Measurements from ENCODE around the gene COQ9.

COQ9 gene

DNA sequence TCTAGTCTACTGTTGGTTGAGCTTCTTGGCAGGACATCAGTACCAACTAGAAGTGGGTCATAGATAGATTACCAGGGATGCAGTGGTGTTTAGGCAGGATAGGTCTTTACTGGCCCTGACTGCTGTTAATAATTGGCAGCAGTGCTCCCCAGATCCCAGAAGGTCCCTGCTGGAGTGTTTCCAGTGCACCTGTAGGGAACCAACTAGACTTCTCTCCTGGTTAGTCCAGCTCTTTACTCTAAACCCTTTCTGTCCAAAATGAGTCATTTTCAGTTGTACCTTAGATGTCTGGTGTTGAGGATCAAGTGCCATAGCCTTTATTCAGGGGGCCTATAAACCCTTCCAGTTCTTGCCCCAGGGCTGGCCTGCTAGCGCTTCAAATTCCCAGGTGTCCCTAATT lies 23.9 kb downstream of the COQ9 start:
- peak overlapping the region in 1 of 2 donors; percentile 14 for H3K9ac ChIP-seq (ENCODE audit: low read depth in 1 of 2, low read length in 2 of 2)
- H3K27ac ChIP-seq (ENCODE audit: low read depth in 2 of 2, low read length in 2 of 2), result peak overlapping the region; percentile 70 to 72
- no peaks in the 10 kb centered on the region for H3K27me3 ChIP-seq (ENCODE audit: control insufficient read depth in 2 of 2, insufficient read depth in 2 of 2, low read length in 2 of 2)
- no peak overlapping the region for H3K4me3 ChIP-seq (ENCODE audit: low read length in 2 of 2)
- H3K4me1 ChIP-seq (ENCODE audit: control insufficient read depth in 2 of 2, insufficient read depth in 2 of 2, low read length in 2 of 2), result peaks cover 23 to 26% of the 10 kb centered on the region in 2 donors
- H3K36me3 ChIP-seq (ENCODE audit: control insufficient read depth in 2 of 2, insufficient read depth in 2 of 2, low read length in 2 of 2), result peaks cover 62 to 73% of the 10 kb centered on the region in 2 donors
- H3K9me3 ChIP-seq (ENCODE audit: control insufficient read depth in 2 of 2, low read length in 2 of 2), result no peaks in the 10 kb centered on the region

DNA sequence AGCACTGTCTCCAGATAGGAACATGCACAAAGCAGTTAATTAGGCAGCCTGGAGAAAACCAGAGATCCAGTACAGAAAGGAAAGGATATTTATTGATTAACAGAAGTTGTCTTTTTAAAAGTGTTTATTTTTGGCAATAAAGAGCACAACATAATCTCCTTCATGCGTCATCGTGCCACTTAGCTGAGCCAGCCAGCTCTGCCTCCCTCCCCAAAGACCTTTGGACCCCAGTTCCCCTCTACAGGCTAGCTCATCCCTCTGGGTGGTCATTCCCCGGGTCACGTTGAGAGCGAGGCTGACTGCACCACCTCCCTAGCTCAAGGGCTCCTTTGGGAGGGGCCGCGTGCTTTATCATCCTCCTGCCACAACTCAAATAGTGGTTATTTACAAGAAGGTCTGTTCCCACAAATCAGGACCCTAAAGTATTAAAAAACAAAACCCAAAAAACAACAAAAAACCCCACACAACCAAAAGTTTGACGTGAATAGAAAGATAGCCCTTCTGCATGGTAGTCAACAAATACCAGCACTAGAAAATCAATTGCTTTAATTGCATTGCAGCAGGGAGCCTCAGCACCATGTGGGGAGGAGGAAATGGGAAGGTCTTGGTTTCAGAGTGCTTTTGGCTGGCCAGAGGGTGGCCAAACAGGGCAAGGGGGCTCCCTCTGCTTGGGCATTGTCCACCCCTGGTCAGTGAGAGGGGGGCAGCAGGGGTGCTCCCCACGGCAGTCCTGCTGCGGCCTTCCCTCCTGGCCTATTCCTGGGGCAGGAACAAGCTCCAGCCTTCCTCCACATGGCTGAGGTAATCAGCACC lies 24.8 kb downstream of the COQ9 start:
- Histone ChIP-seq H3K9me3 (ENCODE audit: control insufficient read depth in 2 of 2, low read length in 2 of 2) (no peaks in the 10 kb centered on the region), H3K4me1 (ENCODE audit: control insufficient read depth in 2 of 2, insufficient read depth in 2 of 2, low read length in 2 of 2) (peaks cover 24 to 26% of the 10 kb centered on the region in 2 donors), H3K9ac (ENCODE audit: low read depth in 1 of 2, low read length in 2 of 2) (no peak overlapping the region), H3K27me3 (ENCODE audit: control insufficient read depth in 2 of 2, insufficient read depth in 2 of 2, low read length in 2 of 2) (no peaks in the 10 kb centered on the region), H3K27ac (ENCODE audit: low read depth in 2 of 2, low read length in 2 of 2) (peak overlapping the region; percentile 38 to 50), H3K36me3 (ENCODE audit: control insufficient read depth in 2 of 2, insufficient read depth in 2 of 2, low read length in 2 of 2) (peaks cover 58 to 67% of the 10 kb centered on the region in 2 donors), H3K4me3 (ENCODE audit: low read length in 2 of 2) (peak overlapping the region in 1 of 2 donors; percentile 13)

- H3K4me1 ChIP-seq (ENCODE audit: control insufficient read depth in 2 of 2, insufficient read depth in 2 of 2, low read length in 2 of 2), result peaks cover 26 to 28% of the 10 kb centered on the region in 2 donors
- H3K27ac ChIP-seq (ENCODE audit: low read depth in 2 of 2, low read length in 2 of 2), result peak overlapping the region in 1 of 2 donors; percentile 50
Measured at GRCh38 chr16:57472665-57473060, 25.4 kb downstream of the COQ9 start.

GRCh38 chr16:57473176-57473840 lies 26.0 kb downstream of the COQ9 start:
- no peaks in the 10 kb centered on the region for H3K9me3 ChIP-seq (ENCODE audit: control insufficient read depth in 2 of 2, low read length in 2 of 2)
- no peak overlapping the region for H3K27ac ChIP-seq (ENCODE audit: low read depth in 2 of 2, low read length in 2 of 2)
- H3K9ac ChIP-seq (ENCODE audit: low read depth in 1 of 2, low read length in 2 of 2), result no peak overlapping the region
- no peaks in the 10 kb centered on the region for H3K27me3 ChIP-seq (ENCODE audit: control insufficient read depth in 2 of 2, insufficient read depth in 2 of 2, low read length in 2 of 2)
- H3K4me1 ChIP-seq (ENCODE audit: control insufficient read depth in 2 of 2, insufficient read depth in 2 of 2, low read length in 2 of 2), result peaks cover 31 to 33% of the 10 kb centered on the region in 2 donors
- H3K36me3 ChIP-seq (ENCODE audit: control insufficient read depth in 2 of 2, insufficient read depth in 2 of 2, low read length in 2 of 2), result peaks cover 55 to 60% of the 10 kb centered on the region in 2 donors
- H3K4me3 ChIP-seq (ENCODE audit: low read length in 2 of 2), result no peak overlapping the region

More at GRCh38 chr16:57472665-57473060, 25.4 kb downstream of the COQ9 start:
- Histone ChIP-seq H3K9ac (ENCODE audit: low read depth in 1 of 2, low read length in 2 of 2) (no peak overlapping the region), H3K27me3 (ENCODE audit: control insufficient read depth in 2 of 2, insufficient read depth in 2 of 2, low read length in 2 of 2) (no peaks in the 10 kb centered on the region), H3K9me3 (ENCODE audit: control insufficient read depth in 2 of 2, low read length in 2 of 2) (no peaks in the 10 kb centered on the region), H3K36me3 (ENCODE audit: control insufficient read depth in 2 of 2, insufficient read depth in 2 of 2, low read length in 2 of 2) (peaks cover 60 to 61% of the 10 kb centered on the region in 2 donors), H3K4me3 (ENCODE audit: low read length in 2 of 2) (no peak overlapping the region)

DNA sequence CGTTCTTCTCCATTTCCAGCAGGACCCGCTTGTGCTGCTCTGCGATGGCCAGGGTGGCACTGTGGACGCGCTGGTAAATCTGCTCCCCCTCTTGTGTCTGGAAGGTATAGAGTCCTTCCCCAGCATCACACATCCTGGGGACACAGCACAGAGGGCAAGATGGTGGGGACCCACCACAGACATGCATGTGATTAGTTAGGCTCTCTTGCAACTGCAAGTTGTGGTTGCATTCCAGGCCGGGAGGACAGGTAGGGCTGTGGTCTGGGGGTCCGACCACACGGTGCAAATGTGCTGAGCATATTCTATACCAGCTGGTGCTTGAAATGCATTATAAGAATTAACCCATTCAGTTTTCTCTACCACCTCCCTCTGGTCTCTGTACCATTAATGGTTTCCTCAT lies 26.6 kb downstream of the COQ9 start:
- Histone ChIP-seq H3K4me1 (ENCODE audit: control insufficient read depth in 2 of 2, insufficient read depth in 2 of 2, low read length in 2 of 2) (peaks cover 36 to 37% of the 10 kb centered on the region in 2 donors), H3K27me3 (ENCODE audit: control insufficient read depth in 2 of 2, insufficient read depth in 2 of 2, low read length in 2 of 2) (no peaks in the 10 kb centered on the region), H3K27ac (ENCODE audit: low read depth in 2 of 2, low read length in 2 of 2) (no peak overlapping the region), H3K9me3 (ENCODE audit: control insufficient read depth in 2 of 2, low read length in 2 of 2) (no peaks in the 10 kb centered on the region), H3K9ac (ENCODE audit: low read depth in 1 of 2, low read length in 2 of 2) (no peak overlapping the region), H3K4me3 (ENCODE audit: low read length in 2 of 2) (no peak overlapping the region), H3K36me3 (ENCODE audit: control insufficient read depth in 2 of 2, insufficient read depth in 2 of 2, low read length in 2 of 2) (peaks cover 51 to 56% of the 10 kb centered on the region in 2 donors)

GRCh38 chr16:57474671-57475661 lies 27.7 kb downstream of the COQ9 start:
- Histone ChIP-seq H3K27me3 (ENCODE audit: control insufficient read depth in 2 of 2, insufficient read depth in 2 of 2, low read length in 2 of 2) (no peaks in the 10 kb centered on the region), H3K9ac (ENCODE audit: low read depth in 1 of 2, low read length in 2 of 2) (no peak overlapping the region), H3K9me3 (ENCODE audit: control insufficient read depth in 2 of 2, low read length in 2 of 2) (no peaks in the 10 kb centered on the region), H3K4me1 (ENCODE audit: control insufficient read depth in 2 of 2, insufficient read depth in 2 of 2, low read length in 2 of 2) (peaks cover 41 to 46% of the 10 kb centered on the region in 2 donors), H3K4me3 (ENCODE audit: low read length in 2 of 2) (no peak overlapping the region), H3K27ac (ENCODE audit: low read depth in 2 of 2, low read length in 2 of 2) (no peak overlapping the region), H3K36me3 (ENCODE audit: control insufficient read depth in 2 of 2, insufficient read depth in 2 of 2, low read length in 2 of 2) (peaks cover 40 to 45% of the 10 kb centered on the region in 2 donors)

- Histone ChIP-seq H3K4me1 (ENCODE audit: control insufficient read depth in 2 of 2, insufficient read depth in 2 of 2, low read length in 2 of 2) (peaks cover 39 to 45% of the 10 kb centered on the region in 2 donors), H3K27ac (ENCODE audit: low read depth in 2 of 2, low read length in 2 of 2) (no peak overlapping the region), H3K4me3 (ENCODE audit: low read length in 2 of 2) (no peak overlapping the region), H3K27me3 (ENCODE audit: control insufficient read depth in 2 of 2, insufficient read depth in 2 of 2, low read length in 2 of 2) (no peaks in the 10 kb centered on the region), H3K9me3 (ENCODE audit: control insufficient read depth in 2 of 2, low read length in 2 of 2) (no peaks in the 10 kb centered on the region), H3K36me3 (ENCODE audit: control insufficient read depth in 2 of 2, insufficient read depth in 2 of 2, low read length in 2 of 2) (peaks cover 31 to 37% of the 10 kb centered on the region in 2 donors), H3K9ac (ENCODE audit: low read depth in 1 of 2, low read length in 2 of 2) (no peak overlapping the region)
Measured at GRCh38 chr16:57475711-57476339, 28.5 kb downstream of the COQ9 start.

DNA sequence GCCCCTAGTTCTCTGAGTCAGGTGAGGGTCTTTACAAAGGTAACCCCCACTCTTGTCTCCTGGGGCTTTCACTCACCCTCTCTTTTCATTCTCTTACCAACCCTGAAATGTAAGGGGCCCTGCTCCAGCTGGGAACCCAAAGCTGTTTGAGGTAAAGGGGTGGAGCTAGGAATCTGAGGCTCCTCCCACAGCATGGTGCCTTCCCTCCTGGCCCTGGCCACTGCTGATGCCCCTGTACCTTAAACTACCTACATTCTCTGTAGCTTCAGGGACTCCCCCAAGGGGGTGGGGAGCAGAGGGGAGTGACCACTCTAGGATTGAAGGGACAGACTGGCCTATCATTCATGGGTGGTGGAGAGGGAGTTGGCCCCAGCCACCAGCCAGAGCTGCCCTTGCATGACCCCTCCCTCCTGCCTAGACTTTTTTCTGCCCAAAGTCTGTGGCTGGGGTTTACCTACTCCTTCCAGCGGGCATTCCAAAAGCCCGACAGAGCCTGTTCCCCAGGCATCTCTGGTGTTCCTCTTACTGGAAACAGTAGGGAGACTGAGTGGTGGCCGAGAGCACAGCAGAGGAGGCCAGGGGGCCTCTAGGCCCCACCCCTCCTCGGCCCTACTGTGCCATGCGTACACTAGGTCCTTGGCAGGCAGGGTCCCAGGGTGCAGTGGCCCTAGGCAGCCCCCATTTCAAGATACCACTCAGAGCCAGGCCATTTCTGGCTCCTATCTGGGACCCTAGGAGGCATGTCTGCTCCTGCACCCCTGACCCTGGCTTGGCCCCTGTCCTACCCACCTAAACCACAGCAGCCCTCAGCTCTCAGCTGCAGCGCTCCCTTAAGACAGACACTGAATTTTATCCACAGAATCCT lies 29.5 kb downstream of the COQ9 start:
- peaks cover 25 to 31% of the 10 kb centered on the region in 2 donors for H3K36me3 ChIP-seq (ENCODE audit: control insufficient read depth in 2 of 2, insufficient read depth in 2 of 2, low read length in 2 of 2)
- no peaks in the 10 kb centered on the region for H3K9me3 ChIP-seq (ENCODE audit: control insufficient read depth in 2 of 2, low read length in 2 of 2)
- H3K4me1 ChIP-seq (ENCODE audit: control insufficient read depth in 2 of 2, insufficient read depth in 2 of 2, low read length in 2 of 2), result peaks cover 35 to 39% of the 10 kb centered on the region in 2 donors
- no peak overlapping the region for H3K27ac ChIP-seq (ENCODE audit: low read depth in 2 of 2, low read length in 2 of 2)
- H3K4me3 ChIP-seq (ENCODE audit: low read length in 2 of 2), result no peak overlapping the region
- H3K27me3 ChIP-seq (ENCODE audit: control insufficient read depth in 2 of 2, insufficient read depth in 2 of 2, low read length in 2 of 2), result no peaks in the 10 kb centered on the region
- no peak overlapping the region for H3K9ac ChIP-seq (ENCODE audit: low read depth in 1 of 2, low read length in 2 of 2)

All from mucosa of rectum (tissue), 2 donors.